IPS DF 6.9 (cell line): ENCODE data around the gene DTX1.

Experiments used
- DNase-seq: peaks from one replicate; pipeline ENCODE4 v3.0.0-alpha.2; 2013; ENCODE audit warnings: low read depth, low spot score
- H3K27ac ChIP-seq: one replicate; pipeline ENCODE4 v1.5.1; 2013; ENCODE audit warnings: low read length, control low read depth
- H3K27me3 ChIP-seq: 2 replicates; pipeline ENCODE4 v1.6.1; 2013; ENCODE audit warnings: mild to moderate bottlenecking, low read length; ENCODE audit not compliant: control insufficient read depth, insufficient read depth
- H3K36me3 ChIP-seq: 2 replicates; pipeline ENCODE4 v1.6.1; 2013; ENCODE audit warnings: low read length; ENCODE audit not compliant: control insufficient read depth, insufficient read depth
- H3K4me1 ChIP-seq: 2 replicates; pipeline ENCODE4 v1.6.1; 2013; ENCODE audit warnings: low read length; ENCODE audit not compliant: control insufficient read depth, insufficient read depth
- H3K4me3 ChIP-seq: 2 replicates; pipeline ENCODE4 v1.5.1; 2013; ENCODE audit warnings: mild to moderate bottlenecking, low read length
- H3K9me3 ChIP-seq: 2 replicates; pipeline ENCODE4 v1.6.1; 2013; ENCODE audit warnings: low read length, inconsistent platforms; ENCODE audit not compliant: control insufficient read depth, insufficient read depth
- WGBS: extraction: QIAGEN DNeasy Blood & Tissue Kit; methylation state at CpG from one replicate; pipeline ENCODE4 v1.1.7; 2013; ENCODE audit warnings: mixed read lengths, missing lambda C conversion rate; ENCODE audit not compliant: insufficient read length, insufficient coverage; 5-methylcytosine and 5-hydroxymethylcytosine counted together

Gene DTX1

DNA sequence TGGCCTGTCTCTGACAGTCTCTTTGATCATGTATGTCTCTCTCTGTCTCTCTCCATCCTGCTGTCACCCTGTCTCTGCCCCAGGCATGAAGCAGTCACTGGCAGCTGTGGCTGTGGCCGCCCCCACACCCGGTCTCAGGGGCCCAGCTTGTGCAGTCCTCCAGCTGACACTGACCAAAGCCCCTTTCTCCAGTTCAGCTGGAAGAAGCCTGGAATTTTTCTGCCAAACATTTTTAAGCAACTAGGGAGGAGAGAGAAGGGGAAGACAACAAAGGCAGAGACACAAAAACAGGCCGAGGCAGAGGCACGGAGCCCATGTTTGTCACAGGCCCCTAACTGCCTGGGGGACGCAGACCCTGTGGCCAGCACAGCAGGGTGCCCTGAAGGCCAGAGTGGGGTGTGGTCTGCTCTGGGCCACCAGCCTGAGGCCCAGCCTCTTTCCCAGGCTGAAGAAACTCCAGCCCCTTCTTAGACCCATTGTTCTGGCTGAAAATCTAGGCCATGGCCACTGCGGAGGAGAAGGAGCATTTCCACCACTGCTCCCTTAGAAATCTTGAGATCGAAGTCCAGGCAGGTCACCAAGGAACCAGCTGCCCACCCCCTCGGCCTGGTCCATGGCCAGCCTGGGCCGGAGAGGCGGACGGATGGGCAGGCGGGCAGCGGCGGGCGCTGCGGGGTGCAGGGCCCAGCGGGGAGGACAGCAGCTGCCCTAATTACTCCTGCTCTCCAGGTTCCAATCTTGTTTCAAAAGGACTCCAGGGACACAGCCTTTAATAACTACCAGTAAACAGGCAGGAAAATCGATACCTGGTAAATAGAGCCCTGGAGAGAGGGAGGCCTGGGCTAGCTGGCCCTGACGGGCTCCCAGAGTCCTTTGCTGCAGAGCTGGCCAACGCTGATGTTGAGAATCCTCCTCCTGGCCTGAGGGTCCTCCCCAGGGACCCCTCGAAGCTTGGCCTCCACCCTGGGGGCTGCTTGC lies 14.9 kb downstream of the DTX1 start:
- Histone ChIP-seq H3K27me3 (no peaks in the 10 kb centered on the region), H3K9me3 (no peaks in the 10 kb centered on the region), H3K36me3 (no peaks in the 10 kb centered on the region), H3K27ac (no peak overlapping the region), H3K4me1 (peaks cover 2% of the 10 kb centered on the region; the same call in 1 of the 2 replicates), H3K4me3 (no peak overlapping the region)
- no CpG with 5 or more reads among the region's 21 CpGs for WGBS
- no peak for DNase-seq

DNA sequence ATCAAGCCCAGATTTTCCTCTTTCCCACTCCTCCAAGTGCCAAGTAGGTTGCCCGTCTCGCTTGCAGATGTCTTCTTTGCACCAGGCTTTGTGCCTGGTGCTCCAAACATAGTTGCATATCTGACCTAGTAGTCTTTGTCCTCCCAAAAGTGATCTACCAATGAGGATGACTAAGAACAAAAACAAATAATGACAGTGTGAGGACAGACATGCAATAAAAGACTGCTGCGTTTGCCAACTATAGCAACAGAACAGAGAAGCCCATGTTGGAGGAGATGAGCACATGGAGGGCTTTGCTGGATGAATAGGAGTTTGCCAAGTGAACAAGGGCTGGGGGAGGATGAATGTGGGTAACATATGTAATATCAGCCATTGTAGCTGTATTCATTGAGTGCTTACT lies 15.6 kb downstream of the DTX1 start:
- H3K27me3 ChIP-seq: peaks cover 3% of the 10 kb centered on the region; the same call in 1 of the 2 replicates
- peaks cover 2% of the 10 kb centered on the region; the same call in 1 of the 2 replicates for H3K4me1 ChIP-seq
- no peaks in the 10 kb centered on the region for H3K36me3 ChIP-seq
- WGBS: no CpG with 5 or more reads among the region's 3 CpGs
- H3K27ac ChIP-seq: no peak overlapping the region
- no peak overlapping the region for H3K4me3 ChIP-seq
- H3K9me3 ChIP-seq: no peaks in the 10 kb centered on the region
- no peak for DNase-seq

DNA sequence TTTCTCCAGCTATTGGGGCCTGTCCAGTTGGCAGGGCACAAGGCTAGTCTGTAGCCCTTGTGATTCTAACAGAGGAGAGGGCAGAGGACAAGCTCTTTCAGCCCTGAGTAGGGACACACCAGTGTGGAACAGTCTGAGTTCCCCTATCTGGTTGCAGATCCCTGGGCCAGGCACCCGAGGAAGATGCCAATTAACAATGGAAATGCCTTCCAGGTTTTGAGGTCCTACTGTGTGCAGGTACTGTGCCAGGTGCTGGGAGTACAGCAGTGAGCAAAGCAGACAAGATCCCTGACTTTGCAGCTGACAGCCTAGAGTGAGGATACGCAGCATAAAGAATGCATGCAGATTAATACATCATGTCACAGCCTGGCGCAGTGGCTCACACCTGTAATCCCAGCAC lies 17.1 kb downstream of the DTX1 start:
- Histone ChIP-seq H3K27me3 (peaks cover 13% of the 10 kb centered on the region), H3K27ac (no peak overlapping the region), H3K4me3 (no peak overlapping the region), H3K36me3 (no peaks in the 10 kb centered on the region), H3K4me1 (peaks cover 2% of the 10 kb centered on the region; the same call in 1 of the 2 replicates), H3K9me3 (no peaks in the 10 kb centered on the region)
- no CpG with 5 or more reads among the region's 3 CpGs for WGBS
- no peak for DNase-seq

DNA sequence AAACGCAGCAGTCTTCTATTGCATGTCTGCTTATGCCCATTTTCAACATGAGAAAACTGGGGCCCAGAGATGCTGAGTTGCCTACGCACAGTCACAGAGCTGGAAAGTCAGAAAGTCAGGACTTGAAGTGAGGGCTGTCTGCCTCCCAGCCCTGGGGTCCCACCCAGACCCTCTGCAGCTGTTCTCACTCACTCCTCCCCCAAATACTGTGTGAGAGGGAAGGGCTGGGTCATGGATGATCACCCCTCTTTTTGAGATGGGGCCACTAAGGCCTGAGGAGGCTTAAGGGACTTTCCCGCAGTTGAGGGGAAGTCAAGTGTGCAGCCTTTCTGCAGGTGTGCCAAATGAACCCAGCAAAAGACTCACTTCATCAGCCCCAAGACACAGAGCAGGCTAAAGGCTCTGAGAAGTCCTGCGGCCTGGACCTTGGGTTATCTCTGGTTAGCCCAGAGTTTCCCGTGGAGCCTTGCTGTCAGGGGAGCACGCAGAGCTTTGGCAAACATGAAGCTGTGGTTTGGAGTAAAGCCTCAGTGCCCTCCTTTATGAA lies 18.7 kb downstream of the DTX1 start:
- DNase-seq: no peak
- H3K27me3 ChIP-seq: peaks cover 15% of the 10 kb centered on the region
- H3K9me3 ChIP-seq: no peaks in the 10 kb centered on the region
- H3K4me1 ChIP-seq: peaks cover 2% of the 10 kb centered on the region; the same call in 1 of the 2 replicates
- WGBS: no CpG with 5 or more reads among the region's 6 CpGs
- no peak overlapping the region for H3K27ac ChIP-seq
- no peak overlapping the region for H3K4me3 ChIP-seq
- no peaks in the 10 kb centered on the region for H3K36me3 ChIP-seq

DNA sequence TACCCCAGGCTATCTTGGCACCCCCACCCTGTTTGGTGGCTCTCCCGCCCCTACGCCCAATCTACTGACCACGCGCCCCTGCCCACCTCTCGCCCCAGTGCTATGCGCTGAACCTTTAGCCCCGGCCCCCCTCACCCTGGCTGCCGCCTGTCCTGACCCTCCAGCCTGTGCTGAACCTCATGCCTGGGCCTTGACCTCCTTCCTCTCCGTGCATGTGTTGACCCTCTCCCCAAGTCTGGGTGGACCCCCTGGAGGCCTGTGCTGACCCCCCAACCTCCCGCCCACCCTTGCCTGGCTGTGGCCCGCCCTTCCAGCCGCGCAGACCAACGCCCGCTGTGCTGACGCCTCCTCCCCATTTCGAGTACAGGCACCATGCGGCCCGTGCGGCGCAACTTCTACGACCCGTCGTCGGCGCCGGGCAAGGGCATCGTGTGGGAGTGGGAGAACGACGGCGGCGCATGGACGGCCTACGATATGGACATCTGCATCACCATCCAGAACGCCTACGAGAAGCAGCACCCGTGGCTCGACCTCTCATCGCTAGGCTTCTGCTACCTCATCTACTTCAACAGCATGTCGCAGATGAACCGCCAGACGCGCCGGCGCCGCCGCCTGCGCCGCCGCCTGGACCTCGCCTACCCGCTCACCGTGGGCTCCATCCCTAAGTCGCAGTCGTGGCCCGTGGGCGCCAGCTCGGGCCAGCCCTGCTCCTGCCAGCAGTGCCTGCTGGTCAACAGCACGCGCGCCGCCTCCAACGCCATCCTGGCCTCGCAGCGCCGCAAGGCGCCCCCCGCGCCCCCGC lies 20.7 kb downstream of the DTX1 start:
- peaks cover 15% of the 10 kb centered on the region for H3K27me3 ChIP-seq
- H3K4me3 ChIP-seq: peak overlapping the region; percentile 37; the same call in 1 of the 2 replicates
- no peaks in the 10 kb centered on the region for H3K4me1 ChIP-seq
- DNase-seq: no peak
- H3K9me3 ChIP-seq: no peaks in the 10 kb centered on the region
- no peak overlapping the region for H3K27ac ChIP-seq
- H3K36me3 ChIP-seq: no peaks in the 10 kb centered on the region
- WGBS: no CpG with 5 or more reads among the region's 70 CpGs

DNA sequence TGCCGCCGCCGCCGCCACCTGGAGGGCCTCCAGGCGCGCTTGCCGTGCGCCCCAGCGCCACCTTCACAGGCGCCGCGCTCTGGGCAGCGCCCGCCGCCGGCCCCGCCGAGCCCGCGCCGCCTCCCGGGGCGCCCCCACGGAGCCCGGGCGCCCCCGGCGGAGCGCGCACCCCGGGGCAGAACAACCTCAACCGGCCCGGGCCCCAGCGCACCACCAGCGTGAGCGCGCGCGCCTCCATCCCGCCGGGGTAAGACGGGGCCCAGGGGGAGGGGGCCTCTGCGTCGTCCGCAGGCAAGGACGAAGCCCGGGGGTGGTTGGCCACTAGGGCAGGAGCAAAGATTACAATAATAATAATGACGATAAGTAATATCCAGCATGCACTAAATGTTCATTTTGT lies 21.3 kb downstream of the DTX1 start:
- no peak overlapping the region for H3K27ac ChIP-seq
- H3K27me3 ChIP-seq: peaks cover 15% of the 10 kb centered on the region
- H3K9me3 ChIP-seq: no peaks in the 10 kb centered on the region
- DNase-seq: no peak
- no peaks in the 10 kb centered on the region for H3K36me3 ChIP-seq
- H3K4me3 ChIP-seq: peak overlapping the region; percentile 37; the same call in 1 of the 2 replicates
- no peaks in the 10 kb centered on the region for H3K4me1 ChIP-seq
- WGBS: no CpG with 5 or more reads among the region's 48 CpGs

DNA sequence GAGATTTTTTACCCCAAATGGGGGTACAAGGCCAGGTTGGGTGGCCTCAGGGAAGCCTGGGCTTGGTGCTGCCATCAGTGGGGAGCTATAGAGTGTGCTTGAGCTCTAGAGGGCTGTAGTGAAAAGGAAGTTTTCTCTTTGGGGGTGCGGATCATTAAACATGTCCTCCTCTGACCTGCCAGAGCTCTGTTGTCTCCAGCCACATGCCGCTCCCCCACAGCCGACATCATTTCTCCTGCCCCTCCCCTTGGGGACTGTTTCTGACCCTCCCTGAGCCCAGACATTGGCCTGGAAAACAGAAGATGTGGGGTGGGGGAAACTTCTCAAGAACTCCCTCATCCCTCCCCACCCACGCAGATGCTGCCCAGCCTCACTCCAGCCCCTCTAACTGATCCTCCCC lies 25.3 kb downstream of the DTX1 start:
- no peak overlapping the region for H3K27ac ChIP-seq
- no CpG with 5 or more reads among the region's 4 CpGs for WGBS
- H3K4me3 ChIP-seq: no peak overlapping the region
- no peaks in the 10 kb centered on the region for H3K36me3 ChIP-seq
- no peaks in the 10 kb centered on the region for H3K4me1 ChIP-seq
- no peaks in the 10 kb centered on the region for H3K9me3 ChIP-seq
- no peak for DNase-seq
- peaks cover 15% of the 10 kb centered on the region for H3K27me3 ChIP-seq

DNA sequence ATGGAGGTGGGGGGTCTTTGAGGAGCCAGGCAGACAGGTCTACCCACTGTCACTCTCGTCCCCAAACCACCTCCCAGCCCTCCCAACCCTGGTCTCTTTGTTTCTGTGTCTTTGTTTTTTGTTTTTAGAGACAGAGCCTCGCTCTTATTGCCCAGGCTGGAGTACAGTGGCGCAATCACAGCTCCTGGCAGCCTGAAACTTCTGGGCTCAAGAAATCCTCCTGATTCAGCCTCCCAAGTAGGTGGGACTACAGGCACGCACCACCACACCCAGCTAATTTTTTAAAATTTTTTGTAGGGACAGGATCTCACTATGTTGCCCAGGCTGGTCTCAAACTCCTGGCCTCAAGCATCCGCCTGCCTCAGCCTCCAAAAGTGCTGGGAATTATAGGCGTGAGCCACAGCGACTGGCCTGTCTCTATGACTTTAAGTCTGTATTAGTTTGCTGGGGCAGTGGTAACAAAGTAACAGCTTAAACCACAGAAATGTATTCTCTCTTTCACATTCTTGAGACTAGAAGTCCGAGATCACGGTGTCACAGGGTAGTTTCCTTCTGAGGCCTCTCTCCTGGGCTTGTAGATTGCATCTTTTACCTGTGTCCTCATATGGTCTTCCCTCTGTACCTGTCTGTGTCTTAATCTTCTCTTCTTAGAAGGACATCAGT lies 26.1 kb downstream of the DTX1 start:
- H3K36me3 ChIP-seq: no peaks in the 10 kb centered on the region
- no peaks in the 10 kb centered on the region for H3K9me3 ChIP-seq
- no peak overlapping the region for H3K4me3 ChIP-seq
- H3K27me3 ChIP-seq: peaks cover 9% of the 10 kb centered on the region
- DNase-seq: no peak
- 0 out of 2 replicates have a peak, but pooled peaks cover 3% of the 10 kb centered on the region for H3K4me1 ChIP-seq
- H3K27ac ChIP-seq: no peak overlapping the region
- WGBS: no CpG with 5 or more reads among the region's 9 CpGs

DNA sequence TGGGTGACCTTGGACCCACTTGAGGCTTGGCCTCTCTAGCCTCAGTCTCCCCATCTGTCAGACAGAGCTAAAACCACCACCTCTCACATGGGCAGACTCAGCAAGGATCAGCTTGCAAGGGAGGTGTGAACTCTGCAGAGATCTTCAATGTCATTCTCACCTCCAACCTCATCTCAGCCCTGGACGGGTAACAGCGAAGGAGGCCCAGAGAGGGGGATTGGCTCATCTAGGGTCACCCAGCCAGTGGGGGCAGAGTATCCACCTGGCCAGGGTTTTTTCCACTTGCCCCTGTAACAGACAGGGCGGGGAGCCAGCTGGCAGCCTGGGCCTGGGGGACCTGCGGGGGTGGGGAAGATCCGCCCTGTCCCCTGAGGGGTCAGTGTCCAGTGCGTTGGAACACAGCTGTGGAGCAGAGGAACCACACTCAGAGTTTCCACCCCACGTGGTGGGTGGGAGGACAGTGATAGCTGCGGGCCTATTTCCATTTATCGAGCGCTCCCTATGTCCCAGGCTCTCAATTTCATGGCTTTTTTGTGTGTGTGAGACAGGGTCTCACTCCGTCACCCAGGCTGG lies 27.4 kb downstream of the DTX1 start:
- no peaks in the 10 kb centered on the region for H3K9me3 ChIP-seq
- no peak overlapping the region for H3K4me3 ChIP-seq
- no peak for DNase-seq
- H3K27ac ChIP-seq: no peak overlapping the region
- H3K4me1 ChIP-seq: peaks cover 3% of the 10 kb centered on the region; the same call in 1 of the 2 replicates
- WGBS: no CpG with 5 or more reads among the region's 11 CpGs
- no peaks in the 10 kb centered on the region for H3K36me3 ChIP-seq
- H3K27me3 ChIP-seq: no peaks in the 10 kb centered on the region
